Measurements from ENCODE around the gene WDR20.
"Not testable (repeated sequence)": the region's sequence is repeated elsewhere in the genome, so short reads cannot be mapped to it uniquely, and the experiment has no call there.

Gene WDR20, protein sequence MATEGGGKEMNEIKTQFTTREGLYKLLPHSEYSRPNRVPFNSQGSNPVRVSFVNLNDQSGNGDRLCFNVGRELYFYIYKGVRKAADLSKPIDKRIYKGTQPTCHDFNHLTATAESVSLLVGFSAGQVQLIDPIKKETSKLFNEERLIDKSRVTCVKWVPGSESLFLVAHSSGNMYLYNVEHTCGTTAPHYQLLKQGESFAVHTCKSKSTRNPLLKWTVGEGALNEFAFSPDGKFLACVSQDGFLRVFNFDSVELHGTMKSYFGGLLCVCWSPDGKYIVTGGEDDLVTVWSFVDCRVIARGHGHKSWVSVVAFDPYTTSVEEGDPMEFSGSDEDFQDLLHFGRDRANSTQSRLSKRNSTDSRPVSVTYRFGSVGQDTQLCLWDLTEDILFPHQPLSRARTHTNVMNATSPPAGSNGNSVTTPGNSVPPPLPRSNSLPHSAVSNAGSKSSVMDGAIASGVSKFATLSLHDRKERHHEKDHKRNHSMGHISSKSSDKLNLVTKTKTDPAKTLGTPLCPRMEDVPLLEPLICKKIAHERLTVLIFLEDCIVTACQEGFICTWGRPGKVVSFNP

DNA sequence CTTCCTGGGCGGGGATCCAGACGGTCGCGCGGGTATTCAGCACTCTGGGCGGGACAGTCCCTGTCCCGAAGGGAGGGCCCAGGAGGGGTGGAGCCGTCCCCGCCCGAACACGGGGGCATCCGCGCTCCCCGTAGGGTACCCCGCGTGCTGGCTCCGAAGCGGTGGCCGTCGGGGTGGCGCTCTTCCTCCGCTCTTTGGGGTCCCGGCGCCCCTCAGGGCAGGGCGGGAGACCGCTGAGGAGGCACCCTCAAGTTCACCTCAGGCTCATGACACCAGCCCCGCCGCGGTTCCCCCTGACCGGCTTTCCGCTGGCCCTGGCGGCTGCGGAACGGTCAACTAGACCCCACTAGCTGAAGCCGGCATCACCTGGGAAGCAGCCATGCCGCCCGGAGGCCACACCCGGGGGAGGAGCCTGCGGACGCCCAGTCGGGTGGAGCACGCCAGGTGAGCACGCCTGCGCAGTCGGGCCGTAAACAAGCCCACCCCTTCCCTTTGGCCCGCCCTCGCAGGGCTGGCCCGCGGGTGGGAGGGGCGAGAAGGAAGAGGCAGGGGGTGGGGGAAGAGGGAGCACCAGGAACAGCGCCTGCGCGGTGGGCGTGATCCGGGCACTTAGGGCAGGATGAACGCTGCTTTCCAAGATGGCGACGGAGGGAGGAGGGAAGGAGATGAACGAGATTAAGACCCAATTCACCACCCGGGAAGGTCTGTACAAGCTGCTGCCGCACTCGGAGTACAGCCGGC lies at the start of gene WDR20:
TSS of gene WDR20 (plus strand) at position 612 of the 741 bp plus-strand sequence. CDS start at position 639, 27 bp downstream.
- DNase-seq = peak; percentile 100

GRCh38 chr14:102090713-102091112 lies 49.0 kb upstream of the WDR20 start:
- DNase-seq = no peak

DNA sequence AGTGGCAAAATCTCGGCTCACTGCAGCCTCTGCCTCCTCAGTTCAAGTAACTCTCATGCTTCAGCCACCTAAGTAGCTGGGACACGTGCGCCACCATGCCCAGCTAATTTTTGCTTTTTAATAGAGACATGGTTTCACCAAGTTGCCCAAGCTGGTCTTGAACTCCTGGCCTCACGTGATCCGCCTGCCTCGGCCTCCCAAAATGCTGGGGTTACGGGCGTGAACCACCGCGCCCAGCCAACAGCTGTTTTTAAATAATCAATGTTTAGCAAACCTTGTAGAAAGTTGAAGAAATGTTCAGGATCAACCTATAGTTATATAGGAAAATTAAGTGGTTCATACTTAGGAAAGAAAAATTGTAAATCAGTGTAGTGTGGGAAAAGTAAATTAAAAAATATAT lies 46.9 kb upstream of the WDR20 start:
- no peak for DNase-seq

- DNase-seq = no peak
Measured at GRCh38 chr14:102094101-102094500, 45.6 kb upstream of the WDR20 start.

GRCh38 chr14:102095231-102095870 lies 44.3 kb upstream of the WDR20 start:
- DNase-seq = no peak

DNA sequence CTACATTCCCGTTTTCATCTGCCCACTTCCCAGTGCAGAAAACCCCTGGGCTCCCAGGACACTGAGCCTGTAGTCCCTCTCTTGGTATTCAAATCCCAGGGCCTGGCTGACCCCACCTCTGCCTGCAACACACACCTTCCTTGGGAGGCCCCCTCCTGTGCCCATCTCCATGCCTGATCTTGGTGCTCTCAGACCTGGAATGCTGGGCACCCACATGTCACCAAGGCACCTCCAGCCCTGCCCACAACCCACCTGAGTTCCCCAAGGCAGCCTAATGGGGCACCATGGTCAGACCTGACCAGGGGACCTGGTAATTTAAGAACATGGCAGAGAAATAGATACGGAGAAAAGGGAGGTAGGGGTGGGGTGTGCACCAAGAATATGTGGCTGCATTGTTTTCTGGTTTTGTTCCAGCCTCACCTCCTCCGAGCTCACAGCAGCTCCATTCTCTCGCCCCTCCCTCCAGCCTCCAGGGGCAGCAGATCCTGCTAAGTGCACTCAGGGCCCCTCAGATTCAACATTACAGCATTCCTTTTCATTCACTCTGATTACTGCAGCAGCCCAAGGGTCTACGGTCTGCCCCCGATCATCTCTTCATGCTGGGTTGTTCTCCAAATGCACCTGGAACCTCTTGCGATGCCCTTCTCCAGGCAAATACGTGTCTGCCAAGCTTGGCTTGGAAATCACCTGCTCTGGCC lies 43.7 kb upstream of the WDR20 start:
- DNase-seq = no peak

GRCh38 chr14:102096569-102097188 lies 43.0 kb upstream of the WDR20 start:
- peak; percentile 47 for DNase-seq

- DNase-seq = no peak
Measured at GRCh38 chr14:102097441-102098135, 42.1 kb upstream of the WDR20 start.

DNA sequence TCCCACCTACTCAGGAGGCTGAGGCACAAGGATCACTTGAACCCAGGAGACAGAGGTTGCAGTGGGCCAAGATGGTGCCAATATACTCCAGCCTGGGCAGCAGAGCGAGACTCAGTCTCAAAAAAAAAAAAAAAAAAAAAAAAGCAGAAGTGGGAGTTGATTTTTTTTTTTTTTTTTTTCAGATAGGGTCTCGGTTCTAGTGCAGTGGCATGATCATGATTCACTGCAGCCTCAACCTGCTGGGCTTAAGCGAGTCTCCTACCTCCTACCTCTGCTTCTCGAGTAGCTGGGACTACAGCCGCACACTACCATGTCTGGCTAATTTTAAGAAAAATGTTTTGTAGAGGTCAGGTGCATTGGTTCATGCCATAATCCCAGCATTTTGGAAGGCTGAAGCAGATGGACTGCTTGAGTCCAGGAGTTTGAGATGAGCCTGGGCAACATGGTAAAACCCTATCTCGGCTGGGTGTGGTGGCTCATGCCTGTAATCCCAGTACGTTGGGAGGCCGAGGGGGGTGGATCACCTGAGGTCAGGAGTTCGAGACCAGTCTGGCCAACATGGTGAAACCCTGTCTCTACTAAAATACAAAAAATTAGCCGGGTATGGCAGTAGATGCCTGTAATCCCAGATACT lies 36.5 kb upstream of the WDR20 start:
- DNase-seq = no peak

GRCh38 chr14:102105369-102105768 lies 34.3 kb upstream of the WDR20 start:
- no peak for DNase-seq

DNA sequence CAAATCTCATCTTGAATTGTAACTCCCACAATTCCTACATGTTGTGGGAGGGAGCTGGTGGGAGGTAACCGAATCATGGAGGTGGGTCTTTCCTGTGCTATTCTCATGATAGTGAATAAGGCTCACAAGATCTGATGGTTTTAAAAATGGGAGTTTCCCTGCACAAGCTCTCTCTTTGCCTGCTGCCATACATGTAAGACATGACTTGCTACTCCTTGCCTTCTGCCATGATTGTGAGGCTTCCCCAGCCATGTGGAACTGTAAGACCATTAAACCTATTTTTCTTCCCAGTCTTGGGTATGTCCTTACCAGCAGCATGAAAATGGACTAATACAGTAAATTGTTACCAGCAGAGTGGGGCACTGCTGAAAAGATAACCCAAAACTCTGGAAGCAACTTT lies 30.4 kb upstream of the WDR20 start:
- not testable (repeated sequence) for DNase-seq

DNA sequence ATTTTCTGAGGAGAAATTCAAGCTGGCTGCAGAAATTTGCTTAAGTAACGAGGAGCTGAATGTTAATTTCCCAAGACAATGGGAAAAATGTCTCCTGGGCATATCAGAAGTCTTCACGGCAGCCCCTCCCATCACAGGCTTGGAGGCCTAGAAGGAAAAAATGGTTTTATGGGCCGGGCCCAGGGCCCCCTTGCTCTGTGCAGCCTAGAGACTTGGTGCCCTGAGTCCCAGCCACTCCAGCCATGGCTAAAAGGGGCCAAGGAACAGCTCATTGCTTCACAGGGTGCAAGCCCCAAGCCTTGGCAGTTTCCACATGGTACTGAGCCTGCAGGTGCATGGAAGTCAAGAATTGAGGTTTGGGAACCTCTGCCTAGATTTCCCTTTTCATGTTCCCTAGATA lies 28.6 kb upstream of the WDR20 start:
- DNase-seq = no peak

DNA sequence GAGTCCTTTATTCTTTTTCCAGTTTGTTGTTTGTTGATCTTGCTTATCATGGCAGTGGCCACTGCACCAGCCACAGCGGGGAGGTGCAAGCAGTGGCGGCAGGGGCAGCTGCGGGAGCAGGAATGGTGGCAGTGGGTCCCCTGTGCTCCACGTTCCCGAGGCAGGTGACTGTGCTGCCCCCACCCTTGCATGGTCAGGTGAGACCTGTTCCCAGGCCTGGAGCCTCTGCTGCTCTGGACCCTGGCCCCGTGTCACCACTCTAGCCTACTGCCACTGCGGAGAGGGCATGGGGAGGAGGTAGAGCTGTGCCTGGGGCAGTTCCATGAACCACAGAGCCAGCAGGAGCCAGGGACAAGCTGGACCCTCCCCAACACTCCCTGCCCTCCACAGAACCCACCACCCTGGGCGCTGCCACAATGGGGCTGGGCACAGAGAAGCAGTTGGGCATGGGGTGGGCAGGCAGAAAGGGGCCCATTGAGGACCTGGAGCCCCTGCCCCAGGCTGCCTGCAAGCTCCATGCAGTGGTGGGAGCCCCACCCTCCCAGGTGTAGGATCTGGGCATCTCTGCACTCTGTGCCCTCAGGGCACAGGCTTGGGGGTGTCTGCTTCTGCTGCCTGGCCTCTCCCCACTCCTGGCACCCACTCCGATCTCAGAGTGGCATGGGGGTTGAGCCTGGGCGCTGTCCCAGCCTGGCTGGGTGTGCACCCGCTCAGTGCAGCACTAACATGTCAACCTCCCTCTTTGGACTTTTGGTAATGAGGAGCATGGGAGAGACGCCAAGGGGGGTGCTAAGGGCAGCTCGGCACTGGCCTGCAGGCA lies 23.1 kb upstream of the WDR20 start:
- no peak for DNase-seq

DNA sequence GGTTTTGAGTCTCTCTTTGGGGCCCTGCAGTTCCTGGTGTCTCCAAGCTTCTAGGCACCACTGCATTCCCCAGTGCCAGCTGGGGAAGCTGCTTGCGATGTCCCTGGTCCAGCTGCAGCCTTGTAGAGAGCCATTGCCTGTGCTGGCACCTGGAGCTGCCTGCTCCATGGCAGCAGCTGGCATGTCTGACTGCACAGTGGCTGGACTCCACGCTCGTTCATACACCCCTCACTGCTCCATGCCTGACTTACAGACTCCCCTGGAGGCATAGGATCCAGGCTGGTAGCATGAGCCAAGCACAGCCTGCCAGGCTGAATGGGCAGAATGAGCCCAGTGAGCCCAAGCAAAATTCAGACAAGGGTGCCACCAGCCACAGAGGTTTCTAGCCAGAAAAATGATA lies 21.8 kb upstream of the WDR20 start:
- no peak for DNase-seq

DNA sequence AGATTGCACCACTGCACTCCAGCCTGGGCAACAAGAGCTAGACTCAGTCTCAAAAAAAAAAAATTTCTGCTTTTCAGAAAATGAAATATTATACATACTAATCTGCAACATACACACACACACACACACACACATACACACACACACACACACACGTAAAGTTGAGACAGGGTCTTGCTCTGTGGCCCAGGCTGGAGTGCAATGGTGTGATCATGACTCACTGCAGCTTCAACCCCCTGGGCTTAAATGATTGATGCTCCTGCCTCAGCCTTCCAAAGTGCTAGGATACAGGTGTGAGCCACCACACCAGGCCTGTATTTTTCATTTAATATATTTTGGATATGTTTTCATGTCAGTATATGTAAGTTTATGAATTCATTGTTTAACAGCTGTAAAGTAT lies 18.8 kb upstream of the WDR20 start:
- DNase-seq = no peak

- DNase-seq = no peak
Measured at GRCh38 chr14:102121567-102121966, 18.1 kb upstream of the WDR20 start.

DNA sequence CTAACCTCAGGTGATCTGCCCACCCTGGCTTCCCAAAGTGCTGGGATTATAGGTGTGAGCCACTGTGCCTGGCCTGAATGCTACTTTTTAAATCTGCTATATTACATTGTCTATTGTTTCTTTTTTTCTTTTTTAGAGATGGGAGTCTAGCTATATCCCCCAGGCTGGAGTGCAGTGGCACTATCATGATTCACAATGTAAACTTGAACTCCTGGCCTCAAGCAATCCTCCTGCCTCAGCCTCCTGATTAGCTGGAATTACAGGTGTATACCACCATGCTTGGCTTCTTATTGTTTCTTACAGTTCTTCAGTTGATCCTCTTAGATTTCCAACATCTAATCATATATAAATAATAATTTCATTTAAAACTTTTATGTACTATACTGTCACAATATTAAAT lies 15.3 kb upstream of the WDR20 start:
- no peak for DNase-seq

- DNase-seq = no peak
Measured at GRCh38 chr14:102125546-102125945, 14.2 kb upstream of the WDR20 start.

- DNase-seq = no peak
Measured at GRCh38 chr14:102126807-102127455, 12.8 kb upstream of the WDR20 start.

- DNase-seq = no peak
Measured at GRCh38 chr14:102131741-102132140, 8.0 kb upstream of the WDR20 start.
